Psoas muscle (tissue), 8 donors: ENCODE measurements around the gene TRAF3. TPM values are rescaled to one million over a fixed set of nuclear protein-coding genes. Genes with fewer than 3 reads are reported as not detected.
"Not testable (repeated sequence)": the region's sequence is repeated elsewhere in the genome, so short reads cannot be mapped to it uniquely, and the experiment has no call there.

Experiments
- ATAC-seq, 4 donors: fragments of 200-7000 bp; cut with Tn5 transposase; one replicate each; pipeline ENCODE4 v1.9.1; 2020; ENCODE audit warnings: moderate library complexity in 3 of 4, mild to moderate bottlenecking in 2 of 4
- DNase-seq, 2 donors: peaks; one replicate each; pipeline ENCODE4 v3.0.0-alpha.2; 2020
- H3K27ac ChIP-seq: fragments of 200-600 bp; one replicate; pipeline ENCODE4 v1.8.0; 2022
- H3K27me3 ChIP-seq, 3 donors: fragments of 200-600 bp in 1 of 3; one replicate each; pipeline versions ENCODE4 v1.6.1 to v1.8.0; 2013 to 2022; ENCODE audit warnings: low read length in 2 of 3, mild to moderate bottlenecking in 2 of 3, moderate library complexity in 1 of 3; ENCODE audit not compliant: insufficient read depth in 3 of 3
- H3K36me3 ChIP-seq, 2 donors: fragments of 200-600 bp in 1 of 2; one replicate each; pipeline versions ENCODE4 v1.6.1 to v1.8.0; 2013 to 2022; ENCODE audit warnings: low read depth in 1 of 2, mild to moderate bottlenecking in 1 of 2, moderate library complexity in 1 of 2; ENCODE audit not compliant: insufficient read depth in 1 of 2
- H3K4me1 ChIP-seq: fragments of 200-600 bp; one replicate; pipeline ENCODE4 v1.8.0; 2022
- H3K4me3 ChIP-seq: fragments of 200-600 bp; one replicate; pipeline ENCODE4 v1.8.0; 2022; ENCODE audit warnings: mild to moderate bottlenecking
- H3K9me3 ChIP-seq: fragments of 200-600 bp; one replicate; pipeline ENCODE4 v1.8.0; 2022
- CTCF ChIP-seq: fragments of 200-600 bp; IDR thresholded peaks from one replicate; pipeline ENCODE4 v1.8.0; 2022; ENCODE audit warnings: antibody characterized with exemption
- WGBS, 3 donors: extraction: QIAGEN DNeasy Blood & Tissue Kit; methylation state at CpG; one replicate each; pipeline versions ENCODE4 v1.1.6 to v1.1.7; 2013; 5-methylcytosine and 5-hydroxymethylcytosine counted together
- intact Hi-C, 2 donors: fragments of 100-400 bp; cut with DNase I; formaldehyde crosslinking; loops; one replicate each; pipeline versions ENCODE4 v1.11.0 to v1.14.2; 2022
- polyA plus RNA-seq, 3 donors: library from polyadenylated mRNA; stranded (reverse); fragments of 200-250 nt; gene quantifications; one replicate each; pipeline ENCODE4 v1.2.3, GENCODE V29; 2013
- total RNA-seq, 4 donors: library from RNA; stranded (reverse); fragmentation: NEBNext Ultra II Directional in 2 of 4; extraction: Animal tissue kit (Norgen Biotek cat#: 25700) in 2 of 4; gene quantifications; one replicate each; pipeline versions ENCODE4 v1.2.1 to v1.2.4, GENCODE V29; 2021 to 2023
- donor health status: healthy with polysubstance abuse.
- donor health status: DM: no; HTN: no; CAD: no; lungs with moderate emphysema.
- donor health status: Bipolar disorder and iron deficiency.
- donor health status: healthy.
- donor health status: DM: yes; HTN: yes; CAD: no.
- donor health status: DM: no; HTN: no; CAD: no.
- donor health status: DM: no; HTN: no; CAD: no.
- donor health status: DM: yes; HTN: yes; CAD: no.

TRAF3 gene
- total and polyA plus RNA-seq, 7 donors: 3.3 to 16.3 (median 8.1) TPM

- H3K9me3 ChIP-seq: no peaks in the 10 kb centered on the region
- peaks cover 0 to 13% (median 4%) of the 10 kb centered on the region in 3 donors for H3K27me3 ChIP-seq
- H3K36me3 ChIP-seq: no peaks in the 10 kb centered on the region
- intact Hi-C loops: no loop called here
- TF ChIP-seq CTCF: no peak
- ATAC-seq (no peak), DNase-seq (no peak)
- no peak overlapping the region for H3K27ac ChIP-seq
- H3K4me1 ChIP-seq: no peaks in the 10 kb centered on the region
- H3K4me3 ChIP-seq: no peak overlapping the region
- WGBS, 3 donors: 63 to 71% (median 66%) methylated on average over 15 of the region's 15 CpGs
Observed at GRCh38 chr14:102761206-102761605, 16.0 kb upstream of the TRAF3 start.

GRCh38 chr14:102764220-102764671 is 13.0 kb upstream of the TRAF3 start:
- Histone ChIP-seq H3K4me3 (no peak overlapping the region), H3K4me1 (no peaks in the 10 kb centered on the region), H3K27ac (no peak overlapping the region), H3K9me3 (no peaks in the 10 kb centered on the region), H3K36me3 (no peaks in the 10 kb centered on the region), H3K27me3 (peaks cover 0 to 13% (median 4%) of the 10 kb centered on the region in 3 donors)
- 57 to 64% (median 58%) methylated on average over 11 of the region's 11 CpGs for WGBS, 3 donors
- no peak for TF ChIP-seq CTCF
- DNase-seq (no peak), ATAC-seq (no peak)
- intact Hi-C loops: no loop called here

GRCh38 chr14:102765770-102766169 is 11.5 kb upstream of the TRAF3 start:
- intact Hi-C loops, H3K4me1 ChIP-seq, H3K27ac ChIP-seq, H3K4me3 ChIP-seq, H3K9me3 ChIP-seq, DNase-seq, ATAC-seq, H3K27me3 ChIP-seq, H3K36me3 ChIP-seq: not testable (repeated sequence)
- WGBS, 3 donors: 85 to 94% (median 92%) methylated on average over 6 to 8 of the region's 8 CpGs

- no peaks in the 10 kb centered on the region for H3K9me3 ChIP-seq
- intact Hi-C loops: no loop called here
- WGBS, 3 donors: 86 to 90% (median 87%) methylated on average over 19 of the region's 19 CpGs
- no peak overlapping the region for H3K27ac ChIP-seq
- H3K4me3 ChIP-seq: no peak overlapping the region
- H3K27me3 ChIP-seq: no peaks in the 10 kb centered on the region
- no peaks in the 10 kb centered on the region for H3K4me1 ChIP-seq
- no peaks in the 10 kb centered on the region for H3K36me3 ChIP-seq
- TF ChIP-seq CTCF: no peak
- DNase-seq: no peak
- peak in 1 of 4 donors; percentile 38 for ATAC-seq
Observed at GRCh38 chr14:102768223-102769048, 8.8 kb upstream of the TRAF3 start.

- intact Hi-C loops: no loop called here
- no peak for TF ChIP-seq CTCF
- no peaks in the 10 kb centered on the region for H3K36me3 ChIP-seq
- no peak overlapping the region for H3K4me3 ChIP-seq
- ATAC-seq (no peak), DNase-seq (no peak)
- H3K27me3 ChIP-seq: no peaks in the 10 kb centered on the region
- no peak overlapping the region for H3K27ac ChIP-seq
- WGBS, 3 donors: 84 to 91% (median 88%) methylated on average over 4 of the region's 4 CpGs
- H3K9me3 ChIP-seq: no peaks in the 10 kb centered on the region
- H3K4me1 ChIP-seq: no peaks in the 10 kb centered on the region
Observed at GRCh38 chr14:102769049-102769327, 8.3 kb upstream of the TRAF3 start.
